Measurements from ENCODE around the gene TAF1B. TPM values are rescaled to one million over a fixed set of nuclear protein-coding genes. Genes with fewer than 3 reads are reported as not detected.
A peak's percentile ranks its signal among the peaks of the same experiment; 100 is the strongest.

TAF1B gene
- total RNA-seq, 4 donors from 2014 or later = 0.80 to 18.9 (median 4.4) TPM; not detected in 1

DNA sequence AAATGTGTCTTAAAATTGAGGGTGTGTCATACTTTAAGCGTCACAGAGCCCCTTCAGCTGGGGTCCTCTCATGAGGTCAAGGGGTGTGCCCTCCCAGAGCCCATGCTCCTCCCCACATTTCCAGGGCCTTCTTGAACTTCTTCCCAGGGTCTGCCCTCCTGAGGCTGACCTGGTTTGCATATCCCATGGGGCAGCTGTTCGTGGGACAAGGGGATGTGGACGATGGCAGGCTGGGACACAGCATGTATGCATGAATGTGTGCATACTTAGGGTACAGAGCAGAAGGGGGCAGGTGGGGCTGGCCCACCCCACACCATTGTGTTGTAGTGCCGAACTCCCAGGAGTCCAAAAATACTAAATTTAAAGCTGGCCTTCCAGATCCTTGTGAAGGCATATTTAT is 46.2 kb upstream of the TAF1B start:
- Histone ChIP-seq H3K36me3 (no peaks in the 10 kb centered on the region), H3K27ac (no peak overlapping the region), H3K27me3 (no peaks in the 10 kb centered on the region), H3K9me3 (no peaks in the 10 kb centered on the region), H3K4me1 (peaks cover 11 to 44% (median 27%) of the 10 kb centered on the region in 4 donors), H3K4me3 (no peak overlapping the region)
- intact Hi-C loops (cut with DNase I; ENCODE audit: low total_unique reads) (no loop called here), in situ Hi-C loops (cut with MboI; ENCODE audit: low pct_ligation_motif_present in 1 of 4, low pct_unique_long_range_greater_than_20kb in 1 of 4, low sequenced_read_pairs in 3 of 4) (no loop called here)
- TF ChIP-seq EP300 (IDR thresholded peaks at IDR 0.05; ENCODE audit: low read depth) = no peak
- no peak for TF ChIP-seq POLR2A (IDR thresholded peaks at IDR 0.05)
- TF ChIP-seq, protein P1, sequence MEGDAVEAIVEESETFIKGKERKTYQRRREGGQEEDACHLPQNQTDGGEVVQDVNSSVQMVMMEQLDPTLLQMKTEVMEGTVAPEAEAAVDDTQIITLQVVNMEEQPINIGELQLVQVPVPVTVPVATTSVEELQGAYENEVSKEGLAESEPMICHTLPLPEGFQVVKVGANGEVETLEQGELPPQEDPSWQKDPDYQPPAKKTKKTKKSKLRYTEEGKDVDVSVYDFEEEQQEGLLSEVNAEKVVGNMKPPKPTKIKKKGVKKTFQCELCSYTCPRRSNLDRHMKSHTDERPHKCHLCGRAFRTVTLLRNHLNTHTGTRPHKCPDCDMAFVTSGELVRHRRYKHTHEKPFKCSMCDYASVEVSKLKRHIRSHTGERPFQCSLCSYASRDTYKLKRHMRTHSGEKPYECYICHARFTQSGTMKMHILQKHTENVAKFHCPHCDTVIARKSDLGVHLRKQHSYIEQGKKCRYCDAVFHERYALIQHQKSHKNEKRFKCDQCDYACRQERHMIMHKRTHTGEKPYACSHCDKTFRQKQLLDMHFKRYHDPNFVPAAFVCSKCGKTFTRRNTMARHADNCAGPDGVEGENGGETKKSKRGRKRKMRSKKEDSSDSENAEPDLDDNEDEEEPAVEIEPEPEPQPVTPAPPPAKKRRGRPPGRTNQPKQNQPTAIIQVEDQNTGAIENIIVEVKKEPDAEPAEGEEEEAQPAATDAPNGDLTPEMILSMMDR (IDR thresholded peaks at IDR 0.05) = no peak
- 86 to 92% methylated on average over 2 to 4 of the region's 4 CpGs for WGBS, 2 donors (ENCODE audit: low coverage in 1 of 2)
- no peak for DNase-seq

DNA sequence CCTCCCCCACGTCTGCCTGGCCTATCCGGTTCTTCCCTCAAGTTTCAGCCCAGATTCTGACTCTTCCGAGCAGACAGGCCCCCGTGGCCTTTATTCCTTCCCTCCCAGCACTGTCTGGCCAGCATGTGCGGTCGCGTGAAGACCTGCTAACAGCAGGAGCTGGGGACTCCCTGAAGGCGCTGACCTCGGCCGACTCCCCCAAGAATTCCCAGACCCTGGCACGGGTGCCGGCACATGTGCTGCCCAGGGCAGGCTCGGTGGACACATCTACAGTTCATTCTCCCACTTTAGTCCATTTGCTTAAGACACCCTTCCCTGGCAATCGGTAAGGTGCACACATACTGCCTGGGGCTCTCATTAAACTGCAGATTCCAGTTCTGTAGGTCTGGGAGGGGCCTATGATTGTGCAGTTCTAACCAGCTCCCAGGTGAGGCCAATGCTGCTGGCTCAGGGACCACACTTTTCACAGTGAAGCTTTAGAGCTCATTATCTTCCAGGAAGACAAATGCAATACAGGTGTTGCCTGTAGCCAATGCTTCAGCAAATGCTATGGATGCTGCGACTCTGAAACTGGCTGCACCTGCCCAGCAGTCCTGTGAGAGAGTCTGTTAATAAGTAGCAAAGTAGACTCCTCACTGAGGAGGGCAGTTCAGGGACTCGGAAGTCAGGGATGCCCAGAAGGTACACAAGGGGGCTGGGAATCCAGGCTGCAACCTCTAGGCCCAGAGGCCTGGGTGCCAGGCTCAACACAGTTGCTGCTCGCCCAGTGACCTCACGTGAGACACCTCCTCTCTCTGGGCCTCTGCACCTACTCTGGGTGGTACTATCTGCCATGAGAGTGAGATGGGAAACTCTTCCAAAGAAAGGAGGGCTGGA is 45.4 kb upstream of the TAF1B start:
- no peak for DNase-seq
- Histone ChIP-seq H3K9me3 (no peaks in the 10 kb centered on the region), H3K36me3 (no peaks in the 10 kb centered on the region), H3K4me3 (no peak overlapping the region), H3K27ac (peak overlapping the region in 3 of 4 donors; percentile 22 to 51 (median 34)), H3K4me1 (peaks cover 11 to 52% (median 32%) of the 10 kb centered on the region in 4 donors), H3K27me3 (no peaks in the 10 kb centered on the region)
- in situ Hi-C loops (cut with MboI; ENCODE audit: low pct_ligation_motif_present in 1 of 4, low pct_unique_long_range_greater_than_20kb in 1 of 4, low sequenced_read_pairs in 3 of 4) = no loop called here
- TF ChIP-seq, protein P1 (IDR thresholded peaks at IDR 0.05) = no peak
- TF ChIP-seq POLR2A (IDR thresholded peaks at IDR 0.05) (no peak), EP300 (IDR thresholded peaks at IDR 0.05; ENCODE audit: low read depth) (no peak), POLR2AphosphoS5 (IDR thresholded peaks at IDR 0.05) (no peak)
- 40 to 67% methylated on average over 2 to 18 of the region's 18 CpGs for WGBS, 2 donors (ENCODE audit: low coverage in 1 of 2)
- intact Hi-C loops (cut with DNase I; ENCODE audit: low total_unique reads) = no loop called here

- no peaks in the 10 kb centered on the region for H3K36me3 ChIP-seq
- H3K4me1 ChIP-seq = peaks cover 11 to 60% (median 32%) of the 10 kb centered on the region in 4 donors
- 40 to 56% methylated on average over 1 to 11 of the region's 11 CpGs for WGBS, 2 donors (ENCODE audit: low coverage in 1 of 2)
- H3K27ac ChIP-seq = peak overlapping the region; percentile 40 to 73 (median 60)
- DNase-seq = no peak
- H3K9me3 ChIP-seq = no peaks in the 10 kb centered on the region
- H3K27me3 ChIP-seq = no peaks in the 10 kb centered on the region
- in situ Hi-C loops (cut with MboI; ENCODE audit: low pct_ligation_motif_present in 1 of 4, low pct_unique_long_range_greater_than_20kb in 1 of 4, low sequenced_read_pairs in 3 of 4) (no loop called here), intact Hi-C loops (cut with DNase I; ENCODE audit: low total_unique reads) (no loop called here)
- TF ChIP-seq POLR2A (IDR thresholded peaks at IDR 0.05) (no peak), EP300 (IDR thresholded peaks at IDR 0.05; ENCODE audit: low read depth) (no peak), POLR2AphosphoS5 (IDR thresholded peaks at IDR 0.05) (no peak)
- H3K4me3 ChIP-seq = peak overlapping the region in 1 of 4 donors; percentile 13
Observed at GRCh38 chr2:9799011-9799596, 44.2 kb upstream of the TAF1B start.

- intact Hi-C loops (cut with DNase I; ENCODE audit: low total_unique reads) (no loop called here), in situ Hi-C loops (cut with MboI; ENCODE audit: low pct_ligation_motif_present in 1 of 4, low pct_unique_long_range_greater_than_20kb in 1 of 4, low sequenced_read_pairs in 3 of 4) (loop anchor here in 3 of 4 donors (10.0 to 25.0 kb wide), 2 partner anchors 245 to 262 kb away; partner anchors contain the start of gene KLF11 (in 2 of the 3))
- Histone ChIP-seq H3K27me3 (no peaks in the 10 kb centered on the region), H3K36me3 (no peaks in the 10 kb centered on the region), H3K27ac (peak overlapping the region in 3 of 4 donors; percentile 51 to 73 (median 69)), H3K4me1 (peaks cover 11 to 60% (median 32%) of the 10 kb centered on the region in 4 donors), H3K9me3 (no peaks in the 10 kb centered on the region), H3K4me3 (peak overlapping the region in 1 of 4 donors; percentile 13)
- DNase-seq = peak; percentile 92
- no peak for TF ChIP-seq POLR2A (IDR thresholded peaks at IDR 0.05)
- TF ChIP-seq, protein P1 (IDR thresholded peaks at IDR 0.05) = peak; percentile 95 to 99 (median 96)
- peak in 1 of 3 donors; percentile 35 for TF ChIP-seq POLR2AphosphoS5 (IDR thresholded peaks at IDR 0.05)
- WGBS, 2 donors (ENCODE audit: low coverage in 1 of 2) = 25 to 74% methylated on average over 4 to 14 of the region's 14 CpGs
Observed at GRCh38 chr2:9799729-9800632, 43.3 kb upstream of the TAF1B start.

Data from transverse colon (tissue), 4 donors.